H9 (cell line): ENCODE measurements around the gene RGPD6. TPM values are rescaled to one million over a fixed set of nuclear protein-coding genes. Genes with fewer than 3 reads are reported as not detected.
"Not testable (repeated sequence)": the region's sequence is repeated elsewhere in the genome, so short reads cannot be mapped to it uniquely, and the experiment has no call there.

ENCODE experiments used
- DNase-seq: peaks from one replicate; pipeline ENCODE4 v3.0.0-alpha.2; 2017
- H2AFZ ChIP-seq: one replicate; pipeline ENCODE4 v1.6.1; 2013; ENCODE audit warnings: mild to moderate bottlenecking, low read length, control low read depth, moderate library complexity
- H2AK5ac ChIP-seq: 2 replicates; pipeline ENCODE4 v1.6.1; 2013; ENCODE audit warnings: low read length, control low read depth, mixed read lengths; ENCODE audit not compliant: insufficient read length
- H2BK120ac ChIP-seq: one replicate; pipeline ENCODE4 v1.6.1; 2013; ENCODE audit warnings: low read depth, mild to moderate bottlenecking, low read length, control low read depth, inconsistent platforms; ENCODE audit not compliant: poor library complexity, severe bottlenecking
- H2BK12ac ChIP-seq: 2 replicates; pipeline ENCODE4 v1.6.1; 2013; ENCODE audit warnings: low read length, control low read depth, mixed read lengths, low read depth; ENCODE audit not compliant: insufficient read length
- H2BK15ac ChIP-seq: 2 replicates; pipeline ENCODE4 v1.6.1; 2013; ENCODE audit warnings: low read depth, low read length, control low read depth
- H2BK20ac ChIP-seq: one replicate; pipeline ENCODE4 v1.6.1; 2013; ENCODE audit warnings: low read depth, mild to moderate bottlenecking, low read length, control low read depth, inconsistent platforms; ENCODE audit not compliant: poor library complexity, severe bottlenecking
- H2BK5ac ChIP-seq: 2 replicates; pipeline ENCODE4 v1.6.1; 2013; ENCODE audit warnings: low read length, control low read depth, mixed read lengths; ENCODE audit not compliant: insufficient read length
- H3K14ac ChIP-seq: 2 replicates; pipeline ENCODE4 v1.6.1; 2013; ENCODE audit warnings: low read length, control low read depth; ENCODE audit not compliant: insufficient read depth
- H3K18ac ChIP-seq: 2 replicates; pipeline ENCODE4 v1.6.1; 2013; ENCODE audit warnings: low read depth, mild to moderate bottlenecking, mixed read lengths, low read length, control low read depth; ENCODE audit not compliant: insufficient read length
- H3K23ac ChIP-seq: 2 replicates; pipeline ENCODE4 v1.6.1; 2013; ENCODE audit warnings: low read length, control low read depth, mixed read lengths, low read depth; ENCODE audit not compliant: insufficient read length
- H3K23me2 ChIP-seq: 2 replicates; pipeline ENCODE4 v1.6.1; 2013; ENCODE audit warnings: low read depth, mild to moderate bottlenecking, mixed read lengths, low read length, control low read depth; ENCODE audit not compliant: insufficient read length, poor library complexity, severe bottlenecking
- H3K27ac ChIP-seq: 2 replicates; pipeline ENCODE4 v1.5.1; 2013; ENCODE audit warnings: low read length, control low read depth, mixed read lengths, low read depth; ENCODE audit not compliant: insufficient read length
- H3K27me3 ChIP-seq: 2 replicates; pipeline ENCODE4 v1.6.1; 2013; ENCODE audit warnings: low read length, control low read depth, inconsistent platforms; ENCODE audit not compliant: insufficient read depth
- H3K4ac ChIP-seq: 2 replicates; pipeline ENCODE4 v1.6.1; 2013; ENCODE audit warnings: low read depth, mild to moderate bottlenecking, control low read depth, inconsistent platforms, low read length, moderate library complexity
- H3K4me1 ChIP-seq: 2 replicates; pipeline ENCODE4 v1.6.1; 2013; ENCODE audit warnings: low read length, control low read depth, inconsistent platforms; ENCODE audit not compliant: insufficient read depth
- H3K4me2 ChIP-seq: 2 replicates; pipeline ENCODE4 v1.6.1; 2013; ENCODE audit warnings: low read length, control low read depth, mixed read lengths; ENCODE audit not compliant: insufficient read length, insufficient read depth
- H3K56ac ChIP-seq: 2 replicates; pipeline ENCODE4 v1.6.1; 2013; ENCODE audit warnings: low read depth, mild to moderate bottlenecking, mixed read lengths, low read length, control low read depth; ENCODE audit not compliant: insufficient read length
- H3K79me1 ChIP-seq: 2 replicates; pipeline ENCODE4 v1.6.1; 2013; ENCODE audit warnings: low read depth, mild to moderate bottlenecking, moderate library complexity, low read length, control low read depth, inconsistent platforms; ENCODE audit not compliant: insufficient read depth, poor library complexity, severe bottlenecking
- H3K79me2 ChIP-seq: 2 replicates; pipeline ENCODE4 v1.6.1; 2013; ENCODE audit warnings: low read length, control low read depth, inconsistent platforms; ENCODE audit not compliant: insufficient read depth
- H3K9ac ChIP-seq: 2 replicates; pipeline ENCODE4 v1.6.1; 2013; ENCODE audit warnings: low read length, control low read depth, mixed read lengths; ENCODE audit not compliant: insufficient read length; ENCODE audit errors: extremely low read depth
- H3K9me3 ChIP-seq: one replicate; pipeline ENCODE4 v1.6.1; 2013; ENCODE audit warnings: low read depth, low read length, inconsistent platforms; ENCODE audit not compliant: control insufficient read depth
- H3T11ph ChIP-seq: one replicate; pipeline ENCODE4 v1.6.1; 2013; ENCODE audit warnings: mild to moderate bottlenecking, low read length, control low read depth, inconsistent platforms
- H4K20me1 ChIP-seq: one replicate; pipeline ENCODE4 v1.6.1; 2013; ENCODE audit not compliant: control insufficient read depth, insufficient read length, insufficient read depth
- H4K5ac ChIP-seq: 2 replicates; pipeline ENCODE4 v1.6.1; 2013; ENCODE audit warnings: low read depth, mild to moderate bottlenecking, mixed read lengths, low read length, control low read depth; ENCODE audit not compliant: insufficient read length
- H4K8ac ChIP-seq: replicated peaks from 2 replicates; pipeline ENCODE4 v1.6.1; 2013; ENCODE audit warnings: low read length, control low read depth, mixed read lengths, low read depth; ENCODE audit not compliant: insufficient read length
- H4K91ac ChIP-seq: 2 replicates; pipeline ENCODE4 v1.6.1; 2013; ENCODE audit warnings: low read depth, mild to moderate bottlenecking, moderate library complexity, mixed read lengths, low read length, control low read depth; ENCODE audit not compliant: insufficient read length
- H3K27ac Mint-ChIP-seq, 3 experiments: 2 replicates in 2 of 3; 3 replicates in 1 of 3; pipeline ENCODE4 v1.8.0; 2020 to 2021; ENCODE audit warnings: mixed read lengths in 3 of 3, mild to moderate bottlenecking in 1 of 3, moderate library complexity in 1 of 3
- H3K27me3 Mint-ChIP-seq: 2 replicates; pipeline ENCODE4 v1.8.0; 2021; ENCODE audit warnings: low read depth, mild to moderate bottlenecking, moderate library complexity, mixed read lengths
- H3K36me3 Mint-ChIP-seq, 3 experiments: 2 replicates in 2 of 3; 3 replicates in 1 of 3; pipeline ENCODE4 v1.8.0; 2020 to 2021; ENCODE audit warnings: low read depth in 3 of 3, mixed read lengths in 3 of 3; ENCODE audit not compliant: insufficient read depth in 1 of 3
- H3K4me1 Mint-ChIP-seq, 2 experiments: 2 replicates each; pipeline ENCODE4 v1.8.0; 2020; ENCODE audit warnings: mixed read lengths in 2 of 2
- H3K4me3 Mint-ChIP-seq, 2 experiments: 2 replicates in 1 of 2; 3 replicates in 1 of 2; pipeline ENCODE4 v1.8.0; 2020 to 2021; ENCODE audit warnings: mild to moderate bottlenecking in 2 of 2, mixed read lengths in 2 of 2, moderate library complexity in 1 of 2
- H3K9me3 Mint-ChIP-seq, 2 experiments: 2 replicates in 1 of 2; 3 replicates in 1 of 2; pipeline ENCODE4 v1.8.0; 2020; ENCODE audit warnings: mild to moderate bottlenecking in 2 of 2, mixed read lengths in 2 of 2, moderate library complexity in 1 of 2
- WGBS: extraction: QIAGEN DNeasy Blood & Tissue Kit; methylation state at CpG from one replicate; pipeline ENCODE4 v1.1.7; 2013; ENCODE audit warnings: missing lambda C conversion rate, low lambda C conversion rate, mixed read lengths; ENCODE audit not compliant: insufficient read length; ENCODE audit errors: extremely low coverage; 5-methylcytosine and 5-hydroxymethylcytosine counted together
- long read RNA-seq: library from polyadenylated mRNA; unstranded; transcript quantifications from one replicate; pipeline ENCODE4 v2.0.0, GENCODE V29; 2020
- total RNA-seq: library from RNA; stranded (reverse); gene quantifications from 2 replicates; pipeline ENCODE4 v1.2.1, GENCODE V29; 2021

Gene RGPD6
- 14.4 and 18.0 TPM in 2 replicates for total RNA-seq
- long read RNA-seq, partial matches to known transcripts = 15 of 25 reads
- long read RNA-seq, other reads (novel, unspliced or antisense) = 10 of 25 reads

GRCh38 chr2:110576763-110577416, at the start of gene RGPD6:
TSS of gene RGPD6 (minus strand) at chr2:110577222. CDS start at chr2:110577024, 198 bp downstream.
- H3K23ac ChIP-seq, H4K8ac ChIP-seq, H3K9me3 ChIP-seq, H2BK120ac ChIP-seq, H3K4ac ChIP-seq, DNase-seq, H2BK5ac ChIP-seq, H3K9ac ChIP-seq, H2BK12ac ChIP-seq, H3K27me3 ChIP-seq, H3K9me3 Mint-ChIP-seq, H4K91ac ChIP-seq, H3K23me2 ChIP-seq, H3K27ac Mint-ChIP-seq, H2BK20ac ChIP-seq, H2BK15ac ChIP-seq, H3K4me1 Mint-ChIP-seq, H3K4me3 Mint-ChIP-seq, H3K79me2 ChIP-seq, H3K14ac ChIP-seq, H3K4me2 ChIP-seq, H3K56ac ChIP-seq, H3K18ac ChIP-seq, H4K20me1 ChIP-seq, H2AFZ ChIP-seq, H3K4me1 ChIP-seq, H3K79me1 ChIP-seq, H3K27me3 Mint-ChIP-seq, H3K27ac ChIP-seq, H3T11ph ChIP-seq, H3K36me3 Mint-ChIP-seq, H4K5ac ChIP-seq, H2AK5ac ChIP-seq: not testable (repeated sequence)
- WGBS = no CpG with 5 or more reads among the region's 70 CpGs

- H3K27ac Mint-ChIP-seq, H3K9me3 Mint-ChIP-seq, H4K8ac ChIP-seq, H3K27me3 Mint-ChIP-seq, H4K5ac ChIP-seq, H3K56ac ChIP-seq, H3K23ac ChIP-seq, H2BK15ac ChIP-seq, H3K14ac ChIP-seq, H2BK12ac ChIP-seq, H3K9me3 ChIP-seq, H3K36me3 Mint-ChIP-seq, H3K23me2 ChIP-seq, H3T11ph ChIP-seq, H3K4me1 ChIP-seq, H3K27ac ChIP-seq, H3K4ac ChIP-seq, H2AFZ ChIP-seq, H3K79me2 ChIP-seq, DNase-seq, H3K4me1 Mint-ChIP-seq, H3K27me3 ChIP-seq, H3K9ac ChIP-seq, H4K91ac ChIP-seq, H3K4me2 ChIP-seq, H2BK20ac ChIP-seq, H3K79me1 ChIP-seq, H2BK120ac ChIP-seq, H3K18ac ChIP-seq, H3K4me3 Mint-ChIP-seq, H2AK5ac ChIP-seq, H2BK5ac ChIP-seq, H4K20me1 ChIP-seq: not testable (repeated sequence)
- WGBS = no CpG with 5 or more reads among the region's 9 CpGs
Observed at GRCh38 chr2:110619326-110619939, 42.4 kb upstream of the RGPD6 start.
